ENCODE results near the gene POMT1. TPM values are rescaled to one million over a fixed set of nuclear protein-coding genes. Genes with fewer than 3 reads are reported as not detected.

POMT1 gene
- total and polyA plus RNA-seq, 2 of the 8 experiments (the other 6 are each of a cell fraction or from before 2014, with no cell fraction given): 22.3 to 33.2 TPM

Small RNAs within 50 kb of the gene (small RNA-seq; reads per million reads assigned to genes)
- gene SNORD62A (ENCODE audit: insufficient read depth): 0.69 reads per million
- gene SNORD62B (ENCODE audit: insufficient read depth): 2.4 reads per million, percentile 26 among the genes with 10 or more reads in this experiment

Other genes starting within 250 kb of the POMT1 start
- gene FAM78A, start 226.4 kb upstream of the POMT1 start, total RNA-seq (2021; fragmentation: NEBNext Ultra II Directional; extraction: Animal tissue kit (Norgen Biotek cat#: 25700)): 3.1 and 3.5 TPM in 2 replicates
- gene FAM78A, start 226.4 kb upstream of the POMT1 start, polyA plus RNA-seq (2011; rRNA removed): 3.1 and 4.1 TPM in 2 replicates
- gene PLPP7, start 213.2 kb upstream of the POMT1 start, total RNA-seq (2021; fragmentation: NEBNext Ultra II Directional; extraction: Animal tissue kit (Norgen Biotek cat#: 25700)): 3.4 TPM in 2 replicates
- gene PLPP7, start 213.2 kb upstream of the POMT1 start, polyA plus RNA-seq (2011; rRNA removed): 3.9 and 5.0 TPM in 2 replicates
- 249 and 255 TPM in 2 replicates for gene PRRC2B, start 108.8 kb upstream of the POMT1 start, total RNA-seq (2021; fragmentation: NEBNext Ultra II Directional; extraction: Animal tissue kit (Norgen Biotek cat#: 25700))
- 37.3 and 55.3 TPM in 2 replicates for gene PRRC2B, start 108.8 kb upstream of the POMT1 start, polyA plus RNA-seq (2011; rRNA removed)
- gene UCK1, start 28.3 kb downstream of the POMT1 start, total RNA-seq (2021; fragmentation: NEBNext Ultra II Directional; extraction: Animal tissue kit (Norgen Biotek cat#: 25700)): 35.1 and 36.2 TPM in 2 replicates
- 42.0 and 47.0 TPM in 2 replicates for gene UCK1, start 28.3 kb downstream of the POMT1 start, polyA plus RNA-seq (2011; rRNA removed)
- gene PRRT1B, start 42.6 kb downstream of the POMT1 start, total RNA-seq (2021; fragmentation: NEBNext Ultra II Directional; extraction: Animal tissue kit (Norgen Biotek cat#: 25700)): 1.1 and 1.2 TPM in 2 replicates
- gene PRRT1B, start 42.6 kb downstream of the POMT1 start, polyA plus RNA-seq (2011; rRNA removed): 0.30 and 0.71 TPM in 2 replicates
- 73.8 and 78.9 TPM in 2 replicates for gene RAPGEF1, start 237.2 kb downstream of the POMT1 start, total RNA-seq (2021; fragmentation: NEBNext Ultra II Directional; extraction: Animal tissue kit (Norgen Biotek cat#: 25700))
- gene RAPGEF1, start 237.2 kb downstream of the POMT1 start, polyA plus RNA-seq (2011; rRNA removed): 29.7 and 38.2 TPM in 2 replicates